Astrocyte (in vitro differentiated cells and primary cell): ENCODE results near the gene PARN. TPM values are rescaled to one million over a fixed set of nuclear protein-coding genes. Genes with fewer than 3 reads are reported as not detected.

Source experiments
- DNase-seq: peaks from one replicate; pipeline ENCODE4 v3.0.0-alpha.2; 2010; ENCODE audit warnings: low read depth
- FAIRE-seq: peaks from 2 replicates; lab custom pipeline; 2011; peaks lifted over from hg19 to GRCh38; lab: Jason Lieb, UNC
- H2AFZ ChIP-seq: 2 replicates; pipeline ENCODE4 v1.6.0; 2012; ENCODE audit warnings: low read depth, low read length, inconsistent platforms
- H3K27ac ChIP-seq: 2 replicates; pipeline ENCODE4 v1.5.1; 2011; ENCODE audit warnings: low read depth, low read length, inconsistent platforms
- H3K27me3 ChIP-seq: 2 replicates; pipeline ENCODE4 v1.6.0; 2011; ENCODE audit warnings: low read length, inconsistent platforms; ENCODE audit not compliant: insufficient read depth
- H3K36me3 ChIP-seq: 2 replicates; pipeline ENCODE4 v1.5.1; 2011; ENCODE audit warnings: low read length, inconsistent platforms; ENCODE audit not compliant: insufficient read depth
- H3K4me1 ChIP-seq: 2 replicates; pipeline ENCODE4 v1.5.1; 2011; ENCODE audit warnings: low read length, inconsistent platforms; ENCODE audit not compliant: insufficient read depth
- H3K4me2 ChIP-seq: 2 replicates; pipeline ENCODE4 v1.6.0; 2012; ENCODE audit warnings: low read length, inconsistent platforms
- H3K4me3 ChIP-seq: 2 replicates; pipeline ENCODE4 v1.5.1; 2011; ENCODE audit warnings: low read depth, mild to moderate bottlenecking, low read length, inconsistent platforms; ENCODE audit not compliant: insufficient read depth
- H3K79me2 ChIP-seq: 2 replicates; pipeline ENCODE4 v1.6.0; 2012; ENCODE audit warnings: mild to moderate bottlenecking, low read length, inconsistent platforms; ENCODE audit not compliant: insufficient read depth
- H3K9ac ChIP-seq: 2 replicates; pipeline ENCODE4 v1.6.0; 2012; ENCODE audit warnings: mild to moderate bottlenecking, low read length, inconsistent platforms
- H3K9me3 ChIP-seq: 2 replicates; pipeline ENCODE4 v1.5.1; 2012; ENCODE audit warnings: low read depth, mild to moderate bottlenecking, low read length, inconsistent platforms; ENCODE audit not compliant: insufficient read depth
- H4K20me1 ChIP-seq: 2 replicates; pipeline ENCODE4 v1.6.0; 2012; ENCODE audit warnings: low read length, inconsistent platforms; ENCODE audit not compliant: insufficient read depth
- H3K27ac Mint-ChIP-seq: one replicate; pipeline ENCODE4 v1.8.0; 2021; ENCODE audit warnings: mild to moderate bottlenecking, mixed read lengths; ENCODE audit not compliant: unreplicated experiment
- H3K27me3 Mint-ChIP-seq: one replicate; pipeline ENCODE4 v1.8.0; 2021; ENCODE audit warnings: low read depth, mixed read lengths; ENCODE audit not compliant: unreplicated experiment
- H3K36me3 Mint-ChIP-seq: one replicate; pipeline ENCODE4 v1.8.0; 2021; ENCODE audit warnings: low read depth, mixed read lengths; ENCODE audit not compliant: unreplicated experiment
- H3K4me1 Mint-ChIP-seq: one replicate; pipeline ENCODE4 v1.8.0; 2021; ENCODE audit warnings: low read depth, mixed read lengths; ENCODE audit not compliant: unreplicated experiment
- H3K4me3 Mint-ChIP-seq: one replicate; pipeline ENCODE4 v1.8.0; 2021; ENCODE audit warnings: mild to moderate bottlenecking, moderate library complexity, mixed read lengths; ENCODE audit not compliant: unreplicated experiment
- H3K9me3 Mint-ChIP-seq: one replicate; pipeline ENCODE4 v1.8.0; 2021; ENCODE audit warnings: mild to moderate bottlenecking, mixed read lengths; ENCODE audit not compliant: unreplicated experiment
- CTCF ChIP-seq: IDR thresholded peaks from 2 replicates; pipeline ENCODE4 v1.5.1; 2011; ENCODE audit warnings: low read depth, mild to moderate bottlenecking, inconsistent platforms, low read length, moderate library complexity; ENCODE audit not compliant: insufficient read depth
- EZH2 ChIP-seq: IDR thresholded peaks from 2 replicates; pipeline ENCODE4 v1.6.1; 2012; ENCODE audit warnings: mild to moderate bottlenecking, low read length, inconsistent platforms; ENCODE audit not compliant: insufficient read depth
- total RNA-seq: library from RNA; stranded (reverse); gene quantifications from 2 replicates; pipeline ENCODE4 v1.2.1, GENCODE V29; 2021

The PARN gene
- total RNA-seq, 1 donor from 2014 or later: 26.1 TPM

- Mint-ChIP-seq H3K9me3 (peaks cover 2% of the 10 kb centered on the region), H3K36me3 (peaks cover 9% of the 10 kb centered on the region), H3K4me1 (peaks cover 32% of the 10 kb centered on the region), H3K27me3 (no peaks in the 10 kb centered on the region), H3K27ac (no peak overlapping the region), H3K4me3 (no peak overlapping the region)
- Histone ChIP-seq H3K4me1 (no peaks in the 10 kb centered on the region), H3K9me3 (no peaks in the 10 kb centered on the region), H3K27me3 (no peaks in the 10 kb centered on the region), H2AFZ (no peak overlapping the region), H3K27ac (no peak overlapping the region), H3K4me2 (no peak overlapping the region), H3K79me2 (no peaks in the 10 kb centered on the region), H4K20me1 (no peaks in the 10 kb centered on the region), H3K9ac (no peak overlapping the region), H3K36me3 (no peaks in the 10 kb centered on the region), H3K4me3 (no peak overlapping the region)
- no peak for DNase-seq
- no peak for FAIRE-seq
- TF ChIP-seq EZH2 (no peak), CTCF (no peak)
Measured at GRCh38 chr16:14438256-14438655, 191.8 kb downstream of the PARN start.

GRCh38 chr16:14437426-14437825, 192.6 kb downstream of the PARN start:
- peaks cover 9% of the 10 kb centered on the region for H3K36me3 Mint-ChIP-seq
- Histone ChIP-seq H3K27ac (no peak overlapping the region), H3K79me2 (no peaks in the 10 kb centered on the region), H3K9me3 (no peaks in the 10 kb centered on the region), H3K27me3 (no peaks in the 10 kb centered on the region), H3K4me1 (no peaks in the 10 kb centered on the region), H3K36me3 (no peaks in the 10 kb centered on the region), H2AFZ (no peak overlapping the region), H4K20me1 (no peaks in the 10 kb centered on the region), H3K4me2 (no peak overlapping the region), H3K4me3 (no peak overlapping the region), H3K9ac (no peak overlapping the region)
- no peaks in the 10 kb centered on the region for H3K27me3 Mint-ChIP-seq
- DNase-seq (no peak), FAIRE-seq (no peak)
- no peak overlapping the region for H3K27ac Mint-ChIP-seq
- peaks cover 2% of the 10 kb centered on the region for H3K9me3 Mint-ChIP-seq
- H3K4me3 Mint-ChIP-seq: no peak overlapping the region
- H3K4me1 Mint-ChIP-seq: peaks cover 32% of the 10 kb centered on the region
- TF ChIP-seq CTCF: no peak
- TF ChIP-seq EZH2: no peak

GRCh38 chr16:14436401-14436955, 193.6 kb downstream of the PARN start:
- Mint-ChIP-seq H3K36me3 (peaks cover 9% of the 10 kb centered on the region), H3K27me3 (no peaks in the 10 kb centered on the region), H3K4me3 (no peak overlapping the region), H3K27ac (peak overlapping the region; percentile 50), H3K4me1 (peaks cover 32% of the 10 kb centered on the region), H3K9me3 (peaks cover 2% of the 10 kb centered on the region)
- DNase-seq (no peak), FAIRE-seq (no peak)
- Histone ChIP-seq H3K27ac (no peak overlapping the region), H2AFZ (no peak overlapping the region), H3K9ac (no peak overlapping the region), H3K27me3 (no peaks in the 10 kb centered on the region), H3K79me2 (no peaks in the 10 kb centered on the region), H3K4me2 (no peak overlapping the region), H3K4me3 (no peak overlapping the region), H3K4me1 (no peaks in the 10 kb centered on the region), H3K9me3 (no peaks in the 10 kb centered on the region), H3K36me3 (no peaks in the 10 kb centered on the region), H4K20me1 (no peaks in the 10 kb centered on the region)
- no peak for TF ChIP-seq CTCF
- no peak for TF ChIP-seq EZH2
